Kidney epithelial cell (primary cell): ENCODE results near the gene PHLPP2. TPM values are rescaled to one million over a fixed set of nuclear protein-coding genes. Genes with fewer than 3 reads are reported as not detected.
A peak's percentile ranks its signal among the peaks of the same experiment; 100 is the strongest.

Source experiments
- DNase-seq: peaks from one replicate; pipeline ENCODE4 v3.0.0-alpha.2; 2010; ENCODE audit warnings: low read depth
- H3K27me3 ChIP-seq: 2 replicates; pipeline ENCODE4 v1.6.0; 2011; ENCODE audit warnings: low read length; ENCODE audit not compliant: control insufficient read depth, insufficient read depth
- H3K36me3 ChIP-seq: 2 replicates; pipeline ENCODE4 v1.5.1; 2011; ENCODE audit warnings: low read length; ENCODE audit not compliant: control insufficient read depth, insufficient read depth
- H3K4me3 ChIP-seq: 2 replicates; pipeline ENCODE4 v1.5.1; 2011; ENCODE audit warnings: low read depth, mild to moderate bottlenecking, control low read depth, low read length
- CTCF ChIP-seq: IDR thresholded peaks from 2 replicates; pipeline ENCODE4 v1.5.1; 2011; ENCODE audit warnings: mild to moderate bottlenecking, moderate library complexity, low read length, control low read depth, inconsistent platforms; ENCODE audit not compliant: insufficient read depth, poor library complexity, severe bottlenecking
- total RNA-seq: library from RNA; depleted of rRNA; stranded (reverse); fragments of >200 nt; gene quantifications from 2 replicates; pipeline ENCODE4 v1.2.3, GENCODE V29; 2015

PHLPP2 gene
- total RNA-seq: 7.1 and 7.3 TPM in 2 replicates

GRCh38 chr16:71724320-71724751 lies at the start of gene PHLPP2:
TSS of gene PHLPP2 (minus strand) at chr16:71724701. CDS start at chr16:71714795, 9,906 bp downstream.
- no peak for TF ChIP-seq CTCF
- peaks cover 2% of the 10 kb centered on the region for H3K27me3 ChIP-seq
- H3K36me3 ChIP-seq: no peaks in the 10 kb centered on the region
- H3K4me3 ChIP-seq: peak within 1 kb of the TSS; percentile 52
- no peak for DNase-seq

- no peak for DNase-seq
- Histone ChIP-seq H3K27me3 (no peaks in the 10 kb centered on the region), H3K4me3 (no peak overlapping the region), H3K36me3 (peaks cover 2% of the 10 kb centered on the region)
- no peak for TF ChIP-seq CTCF
Measured at GRCh38 chr16:71771571-71771970, 47.1 kb upstream of the PHLPP2 start.

GRCh38 chr16:71769222-71769621 lies 44.7 kb upstream of the PHLPP2 start:
- TF ChIP-seq CTCF: no peak
- no peak overlapping the region for H3K4me3 ChIP-seq

GRCh38 chr16:71767060-71767900 lies 42.8 kb upstream of the PHLPP2 start:
- no peak overlapping the region for H3K4me3 ChIP-seq
- no peak for TF ChIP-seq CTCF
- H3K36me3 ChIP-seq: peaks cover 4% of the 10 kb centered on the region
- H3K27me3 ChIP-seq: no peaks in the 10 kb centered on the region
- no peak for DNase-seq

More at GRCh38 chr16:71769222-71769621, 44.7 kb upstream of the PHLPP2 start:
- Histone ChIP-seq H3K36me3 (peaks cover 2% of the 10 kb centered on the region), H3K27me3 (no peaks in the 10 kb centered on the region)
- no peak for DNase-seq

- peaks cover 2% of the 10 kb centered on the region for H3K36me3 ChIP-seq
- no peaks in the 10 kb centered on the region for H3K27me3 ChIP-seq
- no peak for DNase-seq
- no peak overlapping the region for H3K4me3 ChIP-seq
- no peak for TF ChIP-seq CTCF
Measured at GRCh38 chr16:71762186-71762585, 37.7 kb upstream of the PHLPP2 start.
